ENCODE results near the gene GIMAP1. TPM values are rescaled to one million over a fixed set of nuclear protein-coding genes. Genes with fewer than 3 reads are reported as not detected.
A peak's percentile ranks its signal among the peaks of the same experiment; 100 is the strongest.

Gene GIMAP1
- total RNA-seq, 4 donors from 2014 or later: 1.8 to 7.4 (median 3.6) TPM

DNA sequence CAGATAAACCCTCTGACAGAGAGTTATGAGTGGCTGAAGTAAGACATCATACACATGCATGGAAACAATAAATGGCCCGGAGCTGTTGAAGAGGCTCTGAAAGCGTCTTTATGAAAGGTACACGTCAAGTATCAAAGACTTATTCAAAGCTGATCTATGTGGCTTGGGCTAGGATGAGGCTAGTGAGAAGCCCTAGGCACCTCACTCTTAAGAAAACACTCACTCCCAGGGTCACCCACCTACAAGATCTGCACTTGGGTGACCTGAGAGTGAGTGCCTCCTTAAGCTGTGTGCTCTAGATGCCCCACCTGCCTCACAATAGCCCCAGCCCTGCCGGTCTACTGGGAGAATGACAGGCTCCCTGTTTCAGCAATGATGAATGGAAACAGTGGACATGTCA lies 1.1 kb upstream of the GIMAP1 start:
- Histone ChIP-seq H3K27ac (peak overlapping the region; percentile 46 to 80 (median 72)), H3K27me3 (no peaks in the 10 kb centered on the region), H3K4me3 (no peak overlapping the region), H3K4me1 (no peaks in the 10 kb centered on the region), H3K9me3 (no peaks in the 10 kb centered on the region), H3K36me3 (peaks cover 0 to 9% (median 0%) of the 10 kb centered on the region in 3 donors)
- DNase-seq: no peak
- TF ChIP-seq POLR2A (IDR thresholded peaks at IDR 0.05): no peak
- TF ChIP-seq, protein P1, sequence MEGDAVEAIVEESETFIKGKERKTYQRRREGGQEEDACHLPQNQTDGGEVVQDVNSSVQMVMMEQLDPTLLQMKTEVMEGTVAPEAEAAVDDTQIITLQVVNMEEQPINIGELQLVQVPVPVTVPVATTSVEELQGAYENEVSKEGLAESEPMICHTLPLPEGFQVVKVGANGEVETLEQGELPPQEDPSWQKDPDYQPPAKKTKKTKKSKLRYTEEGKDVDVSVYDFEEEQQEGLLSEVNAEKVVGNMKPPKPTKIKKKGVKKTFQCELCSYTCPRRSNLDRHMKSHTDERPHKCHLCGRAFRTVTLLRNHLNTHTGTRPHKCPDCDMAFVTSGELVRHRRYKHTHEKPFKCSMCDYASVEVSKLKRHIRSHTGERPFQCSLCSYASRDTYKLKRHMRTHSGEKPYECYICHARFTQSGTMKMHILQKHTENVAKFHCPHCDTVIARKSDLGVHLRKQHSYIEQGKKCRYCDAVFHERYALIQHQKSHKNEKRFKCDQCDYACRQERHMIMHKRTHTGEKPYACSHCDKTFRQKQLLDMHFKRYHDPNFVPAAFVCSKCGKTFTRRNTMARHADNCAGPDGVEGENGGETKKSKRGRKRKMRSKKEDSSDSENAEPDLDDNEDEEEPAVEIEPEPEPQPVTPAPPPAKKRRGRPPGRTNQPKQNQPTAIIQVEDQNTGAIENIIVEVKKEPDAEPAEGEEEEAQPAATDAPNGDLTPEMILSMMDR (IDR thresholded peaks at IDR 0.05): no peak

DNA sequence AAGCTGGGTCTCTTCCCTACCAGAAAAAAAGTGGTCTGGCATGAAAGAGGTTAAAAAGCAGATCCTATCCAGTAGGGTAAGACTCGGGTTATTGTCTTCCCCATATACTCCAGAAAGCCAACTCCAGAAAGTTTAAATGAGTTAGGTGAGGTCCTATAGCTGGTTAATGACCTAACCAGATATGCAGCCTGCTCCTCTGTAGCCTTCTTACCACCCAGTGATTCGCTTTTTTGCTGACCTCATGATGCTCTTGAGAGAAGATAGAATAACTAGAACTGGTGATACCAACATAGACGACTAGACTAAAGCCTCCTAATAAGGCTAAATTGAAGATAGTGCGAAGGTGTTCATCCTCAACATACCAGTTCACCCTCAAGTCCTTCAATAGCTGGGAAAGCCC lies 675 bp upstream of the GIMAP1 start:
- Histone ChIP-seq H3K4me3 (peak overlapping the region in 3 of 4 donors; percentile 41 to 51 (median 50)), H3K27ac (peak overlapping the region; percentile 46 to 80 (median 72)), H3K27me3 (no peaks in the 10 kb centered on the region), H3K36me3 (peaks cover 0 to 13% (median 0%) of the 10 kb centered on the region in 3 donors), H3K9me3 (no peaks in the 10 kb centered on the region), H3K4me1 (no peaks in the 10 kb centered on the region)
- no peak for DNase-seq
- TF ChIP-seq POLR2A (IDR thresholded peaks at IDR 0.05): no peak
- TF ChIP-seq, protein P1 (IDR thresholded peaks at IDR 0.05): no peak

DNA sequence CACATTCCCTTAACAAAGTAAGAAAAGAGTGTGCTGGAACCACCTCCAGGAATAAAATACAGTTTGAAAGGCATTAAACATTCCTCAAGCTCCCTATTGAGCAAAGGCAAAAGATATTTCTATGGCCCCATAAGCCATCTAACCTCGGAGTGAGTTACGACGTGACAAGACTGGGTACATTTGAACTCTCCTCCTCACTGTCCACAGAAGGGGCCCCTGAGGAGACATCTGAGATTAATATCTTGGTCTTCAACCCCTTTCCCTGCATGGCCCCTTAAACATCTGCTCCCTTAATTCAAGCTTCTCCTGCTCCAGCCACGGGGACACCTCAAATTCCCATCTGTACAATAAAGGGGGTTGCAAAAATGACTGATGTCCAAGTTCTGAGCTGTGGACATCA lies 526 bp downstream of the GIMAP1 start:
- Histone ChIP-seq H3K27me3 (no peaks in the 10 kb centered on the region), H3K27ac (peak overlapping the region; percentile 52 to 80 (median 72)), H3K4me1 (no peaks in the 10 kb centered on the region), H3K9me3 (no peaks in the 10 kb centered on the region), H3K4me3 (peak overlapping the region; percentile 37 to 51 (median 46)), H3K36me3 (peaks cover 0 to 14% (median 0%) of the 10 kb centered on the region in 3 donors)
- DNase-seq: no peak
- TF ChIP-seq POLR2A (IDR thresholded peaks at IDR 0.05): no peak
- TF ChIP-seq, protein P1 (IDR thresholded peaks at IDR 0.05): no peak

DNA sequence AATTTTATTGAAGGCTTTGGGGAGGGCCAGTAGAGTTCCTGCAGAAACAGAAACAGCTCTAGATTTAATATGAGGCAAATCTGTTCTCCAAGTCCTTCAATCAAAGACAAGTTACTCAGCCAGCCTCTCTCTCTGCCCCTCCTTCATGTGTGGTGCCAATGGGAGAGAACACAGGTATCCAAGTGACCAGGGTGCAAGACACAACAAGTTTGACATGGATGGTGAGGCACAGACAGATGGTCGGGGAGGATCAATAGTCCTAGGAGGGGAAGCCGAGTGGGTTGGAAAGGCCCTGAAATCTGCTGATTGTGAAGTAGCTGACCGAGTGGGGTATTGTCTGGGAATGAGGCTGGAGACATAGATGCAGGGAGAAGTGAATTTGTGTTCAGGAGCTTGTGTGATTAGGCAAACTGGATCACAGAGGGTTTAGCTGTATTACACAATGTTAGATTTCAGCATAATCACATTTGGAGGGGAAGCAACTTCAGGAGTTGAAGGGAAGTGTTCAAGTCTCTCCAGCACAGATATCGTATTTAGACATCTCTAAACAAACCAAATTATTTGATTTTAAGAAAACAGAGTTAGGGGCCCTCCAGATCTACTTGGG lies 1.5 kb downstream of the GIMAP1 start:
- TF ChIP-seq POLR2A (IDR thresholded peaks at IDR 0.05): no peak
- TF ChIP-seq, protein P1 (IDR thresholded peaks at IDR 0.05): no peak
- Histone ChIP-seq H3K9me3 (no peaks in the 10 kb centered on the region), H3K36me3 (peaks cover 0 to 14% (median 0%) of the 10 kb centered on the region in 3 donors), H3K4me3 (peak overlapping the region; percentile 37 to 51 (median 46)), H3K4me1 (no peaks in the 10 kb centered on the region), H3K27ac (peak overlapping the region; percentile 52 to 80 (median 72)), H3K27me3 (no peaks in the 10 kb centered on the region)
- no peak for DNase-seq

DNA sequence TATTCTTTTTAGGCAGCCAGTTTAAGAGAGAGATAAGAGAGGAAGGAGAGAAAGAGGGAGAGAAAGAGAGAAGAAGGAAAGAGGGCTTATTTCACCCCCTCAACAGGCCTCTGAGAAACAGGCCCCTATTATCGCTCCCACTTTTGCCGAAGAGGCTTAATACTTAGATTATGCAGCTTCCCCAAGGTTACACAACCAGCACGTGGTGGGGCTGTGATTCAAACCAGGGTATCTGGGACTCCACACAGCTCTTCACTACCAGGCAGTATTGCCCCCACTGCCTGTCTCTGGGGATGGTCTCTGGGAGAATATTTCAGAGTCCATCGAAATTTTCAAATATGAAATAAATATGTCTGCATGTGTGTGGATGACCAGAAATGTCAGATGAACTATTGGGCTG lies 3.0 kb downstream of the GIMAP1 start:
- no peak overlapping the region for H3K27ac ChIP-seq
- TF ChIP-seq POLR2A (IDR thresholded peaks at IDR 0.05): no peak
- TF ChIP-seq, protein P1 (IDR thresholded peaks at IDR 0.05): no peak
- peaks cover 0 to 14% (median 0%) of the 10 kb centered on the region in 3 donors for H3K36me3 ChIP-seq
- H3K4me1 ChIP-seq: no peaks in the 10 kb centered on the region
- no peak for DNase-seq
- no peaks in the 10 kb centered on the region for H3K9me3 ChIP-seq
- no peak overlapping the region for H3K4me3 ChIP-seq
- H3K27me3 ChIP-seq: no peaks in the 10 kb centered on the region
